ENCODE data around the gene CTSF.

The CTSF gene

DNA sequence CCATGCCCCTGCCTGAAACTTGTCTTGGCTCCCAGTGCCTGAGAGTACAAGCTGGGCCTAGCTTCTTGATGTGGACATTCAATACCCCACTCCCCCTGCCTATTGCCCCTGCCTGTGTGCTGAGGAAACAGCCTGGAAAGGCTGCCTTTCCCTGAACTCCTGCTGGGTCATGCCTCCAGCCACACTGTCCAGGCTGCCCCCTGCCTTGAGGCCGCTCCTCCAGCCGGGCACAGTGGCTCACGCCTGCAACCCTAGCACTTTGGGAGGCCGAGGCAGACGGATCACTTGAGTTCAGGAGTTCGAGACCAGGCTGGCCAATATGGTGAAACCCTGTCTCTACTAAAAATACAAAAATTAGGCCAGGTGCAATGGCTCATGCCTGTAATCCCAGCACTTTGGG is 34.7 kb upstream of the CTSF start:
- Histone ChIP-seq H3K9ac (ENCODE audit: low read depth in 1 of 2, low read length in 2 of 2) (no peak overlapping the region), H3K27me3 (ENCODE audit: control insufficient read depth in 2 of 2, insufficient read depth in 2 of 2, low read length in 2 of 2) (no peaks in the 10 kb centered on the region), H3K27ac (ENCODE audit: low read depth in 2 of 2, low read length in 2 of 2) (no peak overlapping the region), H3K4me1 (ENCODE audit: control insufficient read depth in 2 of 2, insufficient read depth in 2 of 2, low read length in 2 of 2) (peaks cover 10% of the 10 kb centered on the region in 2 donors), H3K9me3 (ENCODE audit: control insufficient read depth in 2 of 2, low read length in 2 of 2) (no peaks in the 10 kb centered on the region), H3K36me3 (ENCODE audit: control insufficient read depth in 2 of 2, insufficient read depth in 2 of 2, low read length in 2 of 2) (peaks cover 41 to 48% of the 10 kb centered on the region in 2 donors), H3K4me3 (ENCODE audit: low read length in 2 of 2) (no peak overlapping the region)

DNA sequence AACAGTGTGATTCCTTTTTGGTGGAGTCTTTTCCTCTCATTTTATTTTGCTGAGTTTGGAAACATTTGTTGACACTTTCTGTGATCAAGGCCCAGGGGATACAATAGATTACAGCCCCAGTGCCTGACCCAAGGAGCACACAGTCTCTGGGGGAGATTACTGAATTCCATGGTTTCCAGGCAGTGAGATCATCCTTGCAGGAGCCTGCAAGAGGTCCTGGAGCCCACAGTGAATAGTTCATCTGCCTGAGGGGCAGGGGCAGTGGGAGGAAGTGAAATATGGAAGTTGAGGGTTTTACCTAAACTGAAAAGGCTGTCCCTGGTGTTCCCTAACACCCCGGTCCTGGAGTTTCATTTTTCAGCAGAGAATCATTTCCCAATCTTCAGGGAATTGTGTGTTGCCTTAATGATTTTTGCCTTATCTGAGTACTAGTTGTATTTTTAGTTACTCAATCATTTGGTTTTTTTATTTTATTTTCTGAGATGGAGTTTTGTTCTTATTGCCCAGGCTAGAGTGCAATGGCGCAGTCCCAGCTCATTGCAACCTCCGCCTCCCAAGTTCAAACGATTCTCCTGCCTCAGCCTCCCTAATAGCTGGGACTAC is 32.3 kb upstream of the CTSF start:
- Histone ChIP-seq H3K27ac (ENCODE audit: low read depth in 2 of 2, low read length in 2 of 2) (no peak overlapping the region), H3K9ac (ENCODE audit: low read depth in 1 of 2, low read length in 2 of 2) (no peak overlapping the region), H3K36me3 (ENCODE audit: control insufficient read depth in 2 of 2, insufficient read depth in 2 of 2, low read length in 2 of 2) (peaks cover 36 to 44% of the 10 kb centered on the region in 2 donors), H3K4me1 (ENCODE audit: control insufficient read depth in 2 of 2, insufficient read depth in 2 of 2, low read length in 2 of 2) (peaks cover 0 to 2% of the 10 kb centered on the region in 2 donors), H3K27me3 (ENCODE audit: control insufficient read depth in 2 of 2, insufficient read depth in 2 of 2, low read length in 2 of 2) (no peaks in the 10 kb centered on the region), H3K4me3 (ENCODE audit: low read length in 2 of 2) (no peak overlapping the region), H3K9me3 (ENCODE audit: control insufficient read depth in 2 of 2, low read length in 2 of 2) (no peaks in the 10 kb centered on the region)

DNA sequence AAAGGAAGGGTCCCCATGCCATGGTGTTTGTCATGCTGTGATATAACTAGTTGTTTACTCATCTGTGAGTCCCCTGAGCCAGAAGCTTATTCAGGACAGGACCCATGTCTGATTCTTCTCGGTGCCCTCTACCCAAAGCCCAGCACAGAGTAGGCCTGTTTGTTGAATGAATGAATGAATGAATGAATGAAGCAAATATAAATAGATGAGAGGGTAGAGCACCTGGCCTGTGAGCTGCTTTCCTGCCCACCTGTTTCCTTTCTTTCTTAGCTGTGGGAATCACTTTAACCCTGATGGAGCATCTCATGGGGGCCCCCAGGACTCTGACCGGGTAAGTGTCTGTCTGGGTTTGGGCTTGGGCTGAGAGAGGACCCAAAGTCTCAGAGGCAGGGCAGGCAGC is 31.8 kb upstream of the CTSF start:
- Histone ChIP-seq H3K36me3 (ENCODE audit: control insufficient read depth in 2 of 2, insufficient read depth in 2 of 2, low read length in 2 of 2) (peaks cover 33 to 38% of the 10 kb centered on the region in 2 donors), H3K9me3 (ENCODE audit: control insufficient read depth in 2 of 2, low read length in 2 of 2) (no peaks in the 10 kb centered on the region), H3K27me3 (ENCODE audit: control insufficient read depth in 2 of 2, insufficient read depth in 2 of 2, low read length in 2 of 2) (no peaks in the 10 kb centered on the region), H3K27ac (ENCODE audit: low read depth in 2 of 2, low read length in 2 of 2) (no peak overlapping the region), H3K4me3 (ENCODE audit: low read length in 2 of 2) (no peak overlapping the region), H3K4me1 (ENCODE audit: control insufficient read depth in 2 of 2, insufficient read depth in 2 of 2, low read length in 2 of 2) (peaks cover 0 to 6% of the 10 kb centered on the region in 2 donors), H3K9ac (ENCODE audit: low read depth in 1 of 2, low read length in 2 of 2) (no peak overlapping the region)

DNA sequence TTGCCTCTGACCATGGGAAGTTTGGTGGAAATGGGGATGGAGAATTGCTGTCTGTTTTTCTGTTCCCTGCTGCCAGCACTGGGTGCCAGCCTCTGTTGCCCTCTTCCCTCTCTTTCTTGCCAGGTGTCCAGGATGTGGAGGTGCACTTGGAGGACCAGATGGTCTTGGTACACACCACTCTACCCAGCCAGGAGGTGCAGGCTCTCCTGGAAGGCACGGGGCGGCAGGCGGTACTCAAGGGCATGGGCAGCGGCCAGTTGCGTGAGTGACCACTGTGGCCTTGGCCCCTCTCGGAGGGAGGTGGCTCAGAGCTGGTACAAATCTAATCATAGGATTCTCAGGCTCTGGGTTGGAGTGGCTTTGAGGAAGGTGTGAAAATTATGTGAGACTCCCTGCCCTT is 30.6 kb upstream of the CTSF start:
- Histone ChIP-seq H3K4me1 (ENCODE audit: control insufficient read depth in 2 of 2, insufficient read depth in 2 of 2, low read length in 2 of 2) (peaks cover 3 to 10% of the 10 kb centered on the region in 2 donors), H3K36me3 (ENCODE audit: control insufficient read depth in 2 of 2, insufficient read depth in 2 of 2, low read length in 2 of 2) (peaks cover 23 to 27% of the 10 kb centered on the region in 2 donors), H3K27me3 (ENCODE audit: control insufficient read depth in 2 of 2, insufficient read depth in 2 of 2, low read length in 2 of 2) (no peaks in the 10 kb centered on the region), H3K27ac (ENCODE audit: low read depth in 2 of 2, low read length in 2 of 2) (no peak overlapping the region), H3K4me3 (ENCODE audit: low read length in 2 of 2) (no peak overlapping the region), H3K9me3 (ENCODE audit: control insufficient read depth in 2 of 2, low read length in 2 of 2) (no peaks in the 10 kb centered on the region), H3K9ac (ENCODE audit: low read depth in 1 of 2, low read length in 2 of 2) (no peak overlapping the region)

DNA sequence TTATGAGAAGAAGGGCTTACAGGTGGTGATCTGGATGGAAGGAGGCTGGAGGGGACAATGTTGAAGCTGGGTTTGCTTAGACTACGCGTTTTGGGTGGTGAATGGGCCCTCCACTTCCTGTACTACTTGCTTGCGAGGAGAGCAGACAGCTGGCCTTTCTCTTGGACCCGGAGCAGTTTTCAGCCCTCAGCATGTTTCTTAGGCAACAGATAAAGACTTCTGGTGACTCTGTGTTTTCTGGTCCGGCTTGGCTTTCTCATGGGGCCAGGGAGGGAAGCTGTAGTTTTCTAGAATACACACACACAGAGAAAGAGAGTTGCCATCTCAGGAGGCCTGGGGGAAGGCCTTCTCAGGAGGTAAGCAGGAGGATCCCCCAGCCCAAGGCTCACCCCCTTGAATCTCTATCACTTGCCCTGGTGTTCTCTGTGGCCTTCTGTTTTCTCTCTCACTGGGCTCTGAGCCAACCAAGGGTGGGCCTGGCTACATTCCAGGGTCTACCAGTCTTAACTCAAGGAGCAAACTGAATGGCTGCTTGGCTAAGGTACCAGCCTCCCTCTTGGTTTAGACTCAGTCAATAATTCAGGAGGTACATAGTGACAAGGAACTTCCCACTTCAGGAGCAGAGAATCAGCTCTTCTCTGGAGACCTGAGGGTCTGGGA is 27.0 kb upstream of the CTSF start:
- Histone ChIP-seq H3K9me3 (ENCODE audit: control insufficient read depth in 2 of 2, low read length in 2 of 2) (no peaks in the 10 kb centered on the region), H3K4me1 (ENCODE audit: control insufficient read depth in 2 of 2, insufficient read depth in 2 of 2, low read length in 2 of 2) (peaks cover 10 to 26% of the 10 kb centered on the region in 2 donors), H3K27me3 (ENCODE audit: control insufficient read depth in 2 of 2, insufficient read depth in 2 of 2, low read length in 2 of 2) (no peaks in the 10 kb centered on the region), H3K27ac (ENCODE audit: low read depth in 2 of 2, low read length in 2 of 2) (peak overlapping the region; percentile 40 to 43), H3K4me3 (ENCODE audit: low read length in 2 of 2) (no peak overlapping the region), H3K9ac (ENCODE audit: low read depth in 1 of 2, low read length in 2 of 2) (no peak overlapping the region), H3K36me3 (ENCODE audit: control insufficient read depth in 2 of 2, insufficient read depth in 2 of 2, low read length in 2 of 2) (peaks cover 14 to 16% of the 10 kb centered on the region in 2 donors)

DNA sequence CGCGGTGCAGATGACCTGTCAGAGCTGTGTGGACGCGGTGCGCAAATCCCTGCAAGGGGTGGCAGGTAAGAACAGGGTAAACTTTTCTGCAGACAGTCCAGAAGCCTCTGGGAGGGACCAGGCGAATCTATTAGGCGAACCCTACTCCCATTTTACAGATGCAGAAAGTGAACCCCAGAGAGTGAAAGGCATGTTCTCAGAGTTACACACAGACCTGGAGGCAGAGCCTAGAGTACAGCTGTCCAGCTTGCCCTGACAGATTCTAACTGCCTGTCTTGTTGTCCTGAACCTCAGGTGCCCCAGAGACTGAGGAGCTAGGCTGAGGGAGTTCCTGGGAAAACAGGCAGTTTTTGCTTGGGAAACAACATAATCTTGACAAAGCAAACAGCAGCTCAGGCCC is 25.2 kb upstream of the CTSF start:
- Histone ChIP-seq H3K9ac (ENCODE audit: low read depth in 1 of 2, low read length in 2 of 2) (peak overlapping the region; percentile 92 to 96), H3K27ac (ENCODE audit: low read depth in 2 of 2, low read length in 2 of 2) (peak overlapping the region in 1 of 2 donors; percentile 66), H3K27me3 (ENCODE audit: control insufficient read depth in 2 of 2, insufficient read depth in 2 of 2, low read length in 2 of 2) (no peaks in the 10 kb centered on the region), H3K4me1 (ENCODE audit: control insufficient read depth in 2 of 2, insufficient read depth in 2 of 2, low read length in 2 of 2) (peaks cover 10 to 26% of the 10 kb centered on the region in 2 donors), H3K9me3 (ENCODE audit: control insufficient read depth in 2 of 2, low read length in 2 of 2) (no peaks in the 10 kb centered on the region), H3K4me3 (ENCODE audit: low read length in 2 of 2) (peak overlapping the region; percentile 68 to 93), H3K36me3 (ENCODE audit: control insufficient read depth in 2 of 2, insufficient read depth in 2 of 2, low read length in 2 of 2) (no peaks in the 10 kb centered on the region)

DNA sequence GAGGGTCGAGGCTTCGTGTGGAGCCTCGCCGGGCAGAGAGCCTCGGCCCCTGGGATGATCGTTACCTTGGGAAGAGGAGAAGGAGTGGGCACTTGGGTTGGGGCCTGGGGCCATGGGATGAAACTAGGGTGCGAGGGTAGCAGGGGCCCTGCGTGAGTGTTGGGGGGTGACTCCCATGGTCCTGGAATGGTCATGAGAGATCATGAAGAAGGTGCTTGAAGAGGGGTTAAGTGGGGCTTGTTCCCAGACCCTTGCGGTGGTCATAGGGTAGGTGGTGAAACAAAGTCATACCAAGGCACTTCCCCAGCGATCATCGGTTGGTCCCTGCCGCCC is 24.9 kb upstream of the CTSF start:
- no peaks in the 10 kb centered on the region for H3K36me3 ChIP-seq (ENCODE audit: control insufficient read depth in 2 of 2, insufficient read depth in 2 of 2, low read length in 2 of 2)
- no peaks in the 10 kb centered on the region for H3K27me3 ChIP-seq (ENCODE audit: control insufficient read depth in 2 of 2, insufficient read depth in 2 of 2, low read length in 2 of 2)
- H3K27ac ChIP-seq (ENCODE audit: low read depth in 2 of 2, low read length in 2 of 2) = peak overlapping the region; percentile 66 to 76
- no peaks in the 10 kb centered on the region for H3K9me3 ChIP-seq (ENCODE audit: control insufficient read depth in 2 of 2, low read length in 2 of 2)
- H3K4me3 ChIP-seq (ENCODE audit: low read length in 2 of 2) = peak overlapping the region; percentile 68 to 93
- peaks cover 10 to 26% of the 10 kb centered on the region in 2 donors for H3K4me1 ChIP-seq (ENCODE audit: control insufficient read depth in 2 of 2, insufficient read depth in 2 of 2, low read length in 2 of 2)
- peak overlapping the region; percentile 92 to 96 for H3K9ac ChIP-seq (ENCODE audit: low read depth in 1 of 2, low read length in 2 of 2)

DNA sequence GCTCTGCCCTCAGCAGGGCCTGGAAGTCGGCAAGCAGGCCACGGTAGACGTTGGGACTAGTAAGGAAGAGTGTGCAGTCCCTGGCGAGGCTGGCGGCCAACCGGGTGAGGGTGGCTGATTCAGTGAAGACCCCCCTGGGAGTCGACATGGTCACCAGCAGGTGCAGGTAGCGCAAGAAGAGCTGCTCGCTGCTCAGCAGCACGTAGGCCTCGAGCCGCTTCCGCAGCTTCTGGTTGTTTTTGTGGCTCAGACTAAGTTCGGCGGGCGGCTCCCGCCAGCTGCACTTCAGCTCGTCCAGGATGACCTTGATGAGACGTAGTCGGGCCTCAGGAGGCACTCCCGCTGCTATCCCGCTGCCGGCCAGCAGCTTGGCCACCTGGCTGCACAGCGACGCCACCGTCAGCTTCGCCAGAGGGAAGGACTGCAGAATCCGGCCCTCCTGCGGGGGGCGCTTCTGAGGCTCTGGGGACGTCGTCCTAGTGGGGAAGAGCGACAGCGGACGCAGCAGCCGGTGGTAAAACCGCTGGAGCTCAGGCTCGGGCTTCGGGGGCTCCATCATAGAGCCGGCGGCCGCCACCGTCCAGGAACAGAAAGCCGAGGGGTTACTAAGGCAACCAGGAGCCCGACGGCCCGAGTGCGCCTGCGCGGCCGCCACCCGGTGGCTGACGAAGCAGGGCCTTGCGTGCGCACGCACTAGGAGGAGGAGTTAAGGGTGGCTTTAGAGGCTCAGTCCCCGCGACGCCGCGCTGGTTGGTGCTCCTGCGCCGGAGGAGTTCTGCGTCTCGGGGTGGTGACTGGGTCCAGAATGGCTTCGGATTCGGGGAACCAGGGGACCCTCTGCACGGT is 24.3 kb upstream of the CTSF start, which contains the start of the genes CCDC87 and CCS:
CCDC87 (minus strand) TSS at position 607 of the 846 bp plus-strand sequence; CDS start at position 559, 48 bp downstream.
CCS (plus strand) TSS at position 729 of the 846 bp plus-strand sequence; CDS start at position 806, 77 bp downstream.
- Histone ChIP-seq H3K9ac (ENCODE audit: low read depth in 1 of 2, low read length in 2 of 2) (peak within 1 kb of the TSS; percentile 92 to 96), H3K4me3 (ENCODE audit: low read length in 2 of 2) (peak within 1 kb of the TSS; percentile 68 to 93)

DNA sequence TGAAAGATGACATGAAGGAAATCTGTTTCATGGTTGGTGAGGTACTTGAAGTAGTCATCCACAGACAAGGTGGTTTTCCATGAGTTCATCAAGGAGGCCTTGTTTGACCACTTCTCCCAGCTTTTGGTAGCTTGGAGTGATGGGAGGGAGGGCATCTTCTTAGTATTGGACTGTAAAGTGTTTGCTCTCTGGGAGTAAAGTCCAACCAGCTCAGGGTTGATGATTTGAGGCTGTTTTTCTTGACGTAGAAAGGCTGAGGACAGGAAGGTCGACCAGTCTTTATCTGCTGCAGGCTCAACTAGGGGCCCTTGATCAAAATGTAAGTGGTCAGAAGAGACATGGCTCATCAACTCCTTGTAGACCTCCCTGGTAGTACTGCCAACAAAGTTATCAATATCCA is 22.8 kb upstream of the CTSF start:
- Histone ChIP-seq H3K9me3 (ENCODE audit: control insufficient read depth in 2 of 2, low read length in 2 of 2) (no peaks in the 10 kb centered on the region), H3K36me3 (ENCODE audit: control insufficient read depth in 2 of 2, insufficient read depth in 2 of 2, low read length in 2 of 2) (no peaks in the 10 kb centered on the region), H3K4me1 (ENCODE audit: control insufficient read depth in 2 of 2, insufficient read depth in 2 of 2, low read length in 2 of 2) (peaks cover 10 to 26% of the 10 kb centered on the region in 2 donors), H3K27ac (ENCODE audit: low read depth in 2 of 2, low read length in 2 of 2) (no peak overlapping the region), H3K4me3 (ENCODE audit: low read length in 2 of 2) (no peak overlapping the region), H3K9ac (ENCODE audit: low read depth in 1 of 2, low read length in 2 of 2) (no peak overlapping the region), H3K27me3 (ENCODE audit: control insufficient read depth in 2 of 2, insufficient read depth in 2 of 2, low read length in 2 of 2) (no peaks in the 10 kb centered on the region)

More for the DNA sequence above, 24.3 kb upstream of the CTSF start, which contains the start of the genes CCDC87 and CCS:
- Histone ChIP-seq H3K27me3 (ENCODE audit: control insufficient read depth in 2 of 2, insufficient read depth in 2 of 2, low read length in 2 of 2) (no peaks in the 10 kb centered on the region), H3K9me3 (ENCODE audit: control insufficient read depth in 2 of 2, low read length in 2 of 2) (no peaks in the 10 kb centered on the region), H3K27ac (ENCODE audit: low read depth in 2 of 2, low read length in 2 of 2) (peak within 1 kb of the TSS; percentile 66 to 76), H3K36me3 (ENCODE audit: control insufficient read depth in 2 of 2, insufficient read depth in 2 of 2, low read length in 2 of 2) (no peaks in the 10 kb centered on the region), H3K4me1 (ENCODE audit: control insufficient read depth in 2 of 2, insufficient read depth in 2 of 2, low read length in 2 of 2) (peaks cover 10 to 26% of the 10 kb centered on the region in 2 donors)

Data from mucosa of rectum (tissue), 2 donors.